H1 (cell line): ENCODE data around the gene TCEA3. TPM values are rescaled to one million over a fixed set of nuclear protein-coding genes. Genes with fewer than 3 reads are reported as not detected.

Experiments
- CTCF ChIA-PET: fragments of 300-600 bp; sonication (Branson Sonifier 250); formaldehyde crosslinking; loops from one replicate; lab custom pipeline; 2021; ENCODE audit not compliant: partially characterized antibody; lab: Charles Lee
- POLR2A ChIA-PET: fragments of 300-600 bp; sonication (Branson Sonifier 250); formaldehyde crosslinking; loops from one replicate; lab custom pipeline; 2021; ENCODE audit warnings: inconsistent platforms; ENCODE audit not compliant: partially characterized antibody; lab: Charles Lee
- DNase-seq, 2 experiments: peaks; one replicate each; pipeline versions ENCODE4 v3.0.0 to v3.0.0-alpha.2; 2010 to 2022; ENCODE audit warnings: low spot score in 2 of 2, low read depth in 1 of 2, mixed read lengths in 1 of 2
- FAIRE-seq: peaks from 2 replicates; lab custom pipeline; 2011; peaks lifted over from hg19 to GRCh38; lab: Jason Lieb, UNC
- H2AFZ ChIP-seq: 2 replicates; pipeline ENCODE4 v1.8.1; 2012; ENCODE audit warnings: low read length, inconsistent platforms
- H2AK5ac ChIP-seq: 2 replicates; pipeline ENCODE4 v1.6.1; 2013; ENCODE audit warnings: low read depth, low read length
- H2BK120ac ChIP-seq: replicated peaks from 2 replicates; pipeline ENCODE3; 2013; ENCODE audit warnings: low read depth, low read length, inconsistent platforms
- H2BK12ac ChIP-seq: 2 replicates; pipeline ENCODE4 v1.6.1; 2013; ENCODE audit warnings: low read depth, low read length
- H2BK15ac ChIP-seq: 2 replicates; pipeline ENCODE4 v1.6.1; 2013; ENCODE audit warnings: low read length
- H2BK20ac ChIP-seq: 2 replicates; pipeline ENCODE4 v1.6.1; 2013; ENCODE audit warnings: low read length
- H2BK5ac ChIP-seq: 2 replicates; pipeline ENCODE4 v1.6.1; 2013; ENCODE audit warnings: low read depth, low read length
- H3K14ac ChIP-seq: 2 replicates; pipeline ENCODE4 v1.6.1; 2013; ENCODE audit warnings: inconsistent platforms; ENCODE audit not compliant: insufficient read length
- H3K18ac ChIP-seq: 2 replicates; pipeline ENCODE4 v1.6.1; 2013; ENCODE audit warnings: low read length; ENCODE audit errors: extremely low read depth
- H3K23ac ChIP-seq: 2 replicates; pipeline ENCODE4 v1.6.1; 2013; ENCODE audit warnings: inconsistent platforms; ENCODE audit not compliant: insufficient read length
- H3K23me2 ChIP-seq: 2 replicates; pipeline ENCODE4 v1.6.1; 2013; ENCODE audit warnings: low read depth, low read length
- H3K27ac ChIP-seq: 2 replicates; pipeline ENCODE4 v1.6.1; 2011; ENCODE audit warnings: low read depth, low read length, inconsistent platforms
- H3K27me3 ChIP-seq, 4 experiments: replicated peaks in 1 of 4; 1 replicate in 1 of 4; 2 replicates in 3 of 4; pipeline versions ENCODE4 v1.6.1 to v1.8.1; 2011 to 2013; ENCODE audit warnings: low read length in 3 of 4, mild to moderate bottlenecking in 3 of 4, inconsistent platforms in 2 of 4, mixed read lengths in 2 of 4, moderate library complexity in 1 of 4; ENCODE audit not compliant: control insufficient read depth in 3 of 4, insufficient read depth in 3 of 4; ENCODE audit errors: extremely low read depth in 1 of 4
- H3K36me3 ChIP-seq, 4 experiments: 2 replicates each; pipeline versions ENCODE4 v1.6.1 to v1.8.1; 2011 to 2013; ENCODE audit warnings: mild to moderate bottlenecking in 4 of 4, low read length in 3 of 4, moderate library complexity in 2 of 4, control low read depth in 1 of 4, inconsistent platforms in 1 of 4; ENCODE audit not compliant: insufficient read depth in 4 of 4, control insufficient read depth in 2 of 4
- H3K4ac ChIP-seq: replicated peaks from 2 replicates; pipeline ENCODE3; 2013; ENCODE audit warnings: low read length, low read depth, mixed read lengths, inconsistent platforms; ENCODE audit not compliant: insufficient read length
- H3K4me1 ChIP-seq, 4 experiments: replicated peaks in 1 of 4; 1 replicate in 1 of 4; 2 replicates in 3 of 4; pipeline versions ENCODE4 v1.6.1 to v1.8.1; 2011 to 2013; ENCODE audit warnings: low read length in 3 of 4, inconsistent platforms in 2 of 4, mixed read lengths in 1 of 4; ENCODE audit not compliant: insufficient read depth in 4 of 4, control insufficient read depth in 3 of 4
- H3K4me2 ChIP-seq, 2 experiments: 2 replicates each; pipeline versions ENCODE4 v1.6.1 to v1.8.1; 2011 to 2013; ENCODE audit warnings: low read depth in 2 of 2, low read length in 2 of 2, control low read depth in 1 of 2, inconsistent platforms in 1 of 2, mild to moderate bottlenecking in 1 of 2; ENCODE audit not compliant: insufficient read depth in 1 of 2
- H3K4me3 ChIP-seq, 4 experiments: fragments of 200-600, 300-600 bp in 1 of 4; sonication (generic), shearing (Covaris generic), sonication (Bioruptor Twin) in 1 of 4; 2 replicates each; pipeline versions ENCODE4 v1.5.1 to v1.8.1; 2011 to 2016; ENCODE audit warnings: low read length in 4 of 4, low read depth in 3 of 4, control low read depth in 2 of 4, inconsistent platforms in 2 of 4, mild to moderate bottlenecking in 2 of 4, mixed read lengths in 1 of 4, moderate library complexity in 1 of 4; ENCODE audit not compliant: insufficient read depth in 2 of 4; ENCODE audit errors: extremely low read depth in 1 of 4
- H3K56ac ChIP-seq: replicated peaks from 2 replicates; pipeline ENCODE3; 2013; ENCODE audit warnings: low read depth, mild to moderate bottlenecking, mixed read lengths, low read length, inconsistent platforms; ENCODE audit not compliant: insufficient read length
- H3K79me1 ChIP-seq: 2 replicates; pipeline ENCODE4 v1.6.1; 2013; ENCODE audit warnings: low read depth, low read length, control low read depth
- H3K79me2 ChIP-seq, 2 experiments: 2 replicates each; pipeline versions ENCODE4 v1.6.1 to v1.8.1; 2012 to 2013; ENCODE audit warnings: low read length in 2 of 2, mild to moderate bottlenecking in 2 of 2, inconsistent platforms in 1 of 2; ENCODE audit not compliant: insufficient read depth in 2 of 2, control insufficient read depth in 1 of 2
- H3K9ac ChIP-seq, 4 experiments: replicated peaks in 1 of 4; 1 replicate in 1 of 4; 2 replicates in 3 of 4; pipeline versions ENCODE4 v1.6.1 to v1.8.1; 2011 to 2013; ENCODE audit warnings: low read depth in 3 of 4, low read length in 3 of 4, control low read depth in 2 of 4, mild to moderate bottlenecking in 2 of 4, moderate library complexity in 2 of 4, inconsistent platforms in 1 of 4; ENCODE audit errors: extremely low read depth in 1 of 4
- H3K9me3 ChIP-seq, 2 experiments: 2 replicates each; pipeline versions ENCODE4 v1.6.1 to v1.8.1; 2012 to 2013; ENCODE audit warnings: mild to moderate bottlenecking in 2 of 2, moderate library complexity in 2 of 2, control low read depth in 1 of 2, inconsistent platforms in 1 of 2, low read depth in 1 of 2, low read length in 1 of 2, mixed read lengths in 1 of 2; ENCODE audit not compliant: insufficient read depth in 2 of 2
- H4K20me1 ChIP-seq, 2 experiments: replicated peaks in 1 of 2; 2 replicates each; pipeline versions ENCODE3 to v1.8.1; 2011 to 2013; ENCODE audit warnings: inconsistent platforms in 2 of 2, low read length in 2 of 2, mild to moderate bottlenecking in 1 of 2; ENCODE audit not compliant: insufficient read depth in 2 of 2, control insufficient read depth in 1 of 2
- H4K5ac ChIP-seq: 2 replicates; pipeline ENCODE4 v1.6.1; 2013; ENCODE audit warnings: low read length, low read depth, mixed read lengths, inconsistent platforms; ENCODE audit not compliant: insufficient read length
- H4K8ac ChIP-seq: 2 replicates; pipeline ENCODE4 v1.8.0; 2013; ENCODE audit warnings: mild to moderate bottlenecking, moderate library complexity, low read length, inconsistent platforms; ENCODE audit not compliant: insufficient read depth; ENCODE audit errors: extremely low read depth
- H4K91ac ChIP-seq: replicated peaks from 2 replicates; pipeline ENCODE3; 2013; ENCODE audit warnings: low read length, mixed read lengths, inconsistent platforms; ENCODE audit not compliant: insufficient read length
- BACH1 ChIP-seq: IDR thresholded peaks from 2 replicates; pipeline ENCODE4 v1.6.1; 2012; ENCODE audit warnings: low read length, improper control_type of control experiment
- JUN ChIP-seq: IDR thresholded peaks from 2 replicates; pipeline ENCODE4 v1.6.1; 2011; ENCODE audit warnings: low read depth, mild to moderate bottlenecking, improper control_type of control experiment, low read length
- SIX5 ChIP-seq: IDR thresholded peaks from 2 replicates; pipeline ENCODE4 v1.6.1; 2011; ENCODE audit warnings: mild to moderate bottlenecking, low read depth, low read length
- YY1 ChIP-seq: IDR thresholded peaks from 2 replicates; pipeline ENCODE4 v1.6.1; 2011; ENCODE audit warnings: low read depth, mild to moderate bottlenecking, low read length
- ZNF274 ChIP-seq: IDR thresholded peaks from 2 replicates; pipeline ENCODE4 v1.7.0; 2012; ENCODE audit warnings: low read length, borderline replicate concordance; ENCODE audit errors: extremely low read depth
- WGBS, 2 experiments: shearing (Covaris generic) in 1 of 2; methylation state at CpG; one replicate each; pipeline versions ENCODE4 v1.1.6 to v1.1.7; 2013 to 2015; ENCODE audit warnings: low lambda C conversion rate in 2 of 2, mixed read lengths in 2 of 2, inconsistent platforms in 1 of 2, low coverage in 1 of 2, missing lambda C conversion rate in 1 of 2; ENCODE audit not compliant: insufficient replicate concordance in 2 of 2, insufficient coverage in 1 of 2, insufficient read length in 1 of 2; ENCODE audit errors: extremely low coverage in 1 of 2, missing lambda C conversion rate in 1 of 2; 5-methylcytosine and 5-hydroxymethylcytosine counted together
- polyA plus RNA-seq, 7 experiments: library from polyadenylated mRNA; depleted of rRNA in 3 of 7; stranded (reverse) in 5 of 7; unstranded in 2 of 7; fragments of >200 nt in 5 of 7; fragments of 200-250 nt in 2 of 7; gene quantifications; 1 replicate in 5 of 7; 2 replicates in 1 of 7; 4 replicates in 1 of 7; pipeline versions ENCODE4 v1.2.1 to v1.2.3, GENCODE V29; 2011 to 2013; ENCODE audit warnings: missing spikeins in 2 of 7, mixed read lengths in 2 of 7
- total RNA-seq: library from RNA; stranded (reverse); fragmentation: NEBNext Ultra II Directional; extraction: Animal tissue kit (Norgen Biotek cat#: 25700); gene quantifications from 2 replicates; pipeline ENCODE4 v1.2.1, GENCODE V29; 2021
- TF ChIP-seq, protein P1 (sequence below), 3 experiments: IDR thresholded peaks; 1 replicate in 2 of 3; 2 replicates in 1 of 3; pipeline versions ENCODE4 v1.5.1 to v1.6.1; 2011; ENCODE audit warnings: low read length in 3 of 3, mild to moderate bottlenecking in 3 of 3, inconsistent platforms in 2 of 3, low read depth in 1 of 3, moderate library complexity in 1 of 3; ENCODE audit not compliant: insufficient read depth in 1 of 3; ENCODE audit errors: control extremely low read depth in 1 of 3

Gene TCEA3
- total and polyA plus RNA-seq, 2 of the 8 experiments (the other 6 are each of a cell fraction or from before 2014, with no cell fraction given) = 0.08 TPM; not detected in 1

DNA sequence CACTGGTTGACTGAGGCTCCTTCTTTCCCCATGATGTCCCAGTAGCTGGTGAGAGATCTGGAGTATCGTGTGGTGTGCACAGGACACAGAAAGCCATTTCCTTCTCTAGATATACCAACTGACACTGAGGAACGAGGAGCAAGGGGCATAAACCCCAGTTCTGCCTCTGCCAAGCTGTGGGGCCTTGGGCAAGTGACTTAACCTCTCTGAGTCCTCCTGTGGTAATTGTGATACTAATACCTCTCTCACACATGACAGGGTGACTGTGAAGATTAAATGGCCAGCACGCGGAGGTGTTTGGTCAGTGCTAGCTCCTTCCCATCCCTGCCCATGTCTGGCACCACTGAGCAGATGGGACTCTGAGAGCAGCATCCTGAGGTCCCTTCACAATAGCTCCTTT, 26.3 kb upstream of the TCEA3 start:
- Histone ChIP-seq H3K27me3 (no peaks in the 10 kb centered on the region), H3K18ac (no peak overlapping the region), H3K23me2 (no peaks in the 10 kb centered on the region), H2BK15ac (no peak overlapping the region), H3K56ac (no peak overlapping the region), H3K79me2 (no peaks in the 10 kb centered on the region), H3K9ac (no peak overlapping the region), H3K4me2 (no peak overlapping the region), H2BK120ac (no peak overlapping the region), H3K79me1 (no peaks in the 10 kb centered on the region), H2AFZ (no peak overlapping the region), H4K20me1 (peaks cover 2% of the 10 kb centered on the region in 2 experiments), H3K4ac (no peak overlapping the region), H3K23ac (no peak overlapping the region), H2AK5ac (no peak overlapping the region), H3K9me3 (no peaks in the 10 kb centered on the region), H4K5ac (no peak overlapping the region), H3K14ac (no peak overlapping the region), H3K36me3 (peaks cover 0 to 18% (median 3%) of the 10 kb centered on the region in 4 experiments; a peak in 5 of 8 replicates), H2BK20ac (no peak overlapping the region), H3K27ac (no peak overlapping the region), H3K4me1 (no peaks in the 10 kb centered on the region), H3K4me3 (no peak overlapping the region), H2BK12ac (no peak overlapping the region), H2BK5ac (no peak overlapping the region), H4K8ac (no peak overlapping the region), H4K91ac (no peak overlapping the region)
- ChIA-PET CTCF (interaction anchor here (0.7 to 1.5 kb wide), 5 partner anchors 13 to 94 kb away, joined by 3 to 4 read pairs (median 3); no protein-coding TSS in a partner anchor), POLR2A (interaction anchor here (0.5 kb wide), 1 partner anchor 149 kb away, joined by 7 read pairs; no protein-coding TSS in a partner anchor)
- WGBS, 2 experiments = 89% methylated on average over 4 of the region's 4 CpGs; no CpG with 5 or more reads in 1 of the 2 experiments
- no peak for TF ChIP-seq BACH1
- no peak for TF ChIP-seq ZNF274
- TF ChIP-seq YY1 = no peak
- TF ChIP-seq JUN = no peak
- TF ChIP-seq, protein P1, sequence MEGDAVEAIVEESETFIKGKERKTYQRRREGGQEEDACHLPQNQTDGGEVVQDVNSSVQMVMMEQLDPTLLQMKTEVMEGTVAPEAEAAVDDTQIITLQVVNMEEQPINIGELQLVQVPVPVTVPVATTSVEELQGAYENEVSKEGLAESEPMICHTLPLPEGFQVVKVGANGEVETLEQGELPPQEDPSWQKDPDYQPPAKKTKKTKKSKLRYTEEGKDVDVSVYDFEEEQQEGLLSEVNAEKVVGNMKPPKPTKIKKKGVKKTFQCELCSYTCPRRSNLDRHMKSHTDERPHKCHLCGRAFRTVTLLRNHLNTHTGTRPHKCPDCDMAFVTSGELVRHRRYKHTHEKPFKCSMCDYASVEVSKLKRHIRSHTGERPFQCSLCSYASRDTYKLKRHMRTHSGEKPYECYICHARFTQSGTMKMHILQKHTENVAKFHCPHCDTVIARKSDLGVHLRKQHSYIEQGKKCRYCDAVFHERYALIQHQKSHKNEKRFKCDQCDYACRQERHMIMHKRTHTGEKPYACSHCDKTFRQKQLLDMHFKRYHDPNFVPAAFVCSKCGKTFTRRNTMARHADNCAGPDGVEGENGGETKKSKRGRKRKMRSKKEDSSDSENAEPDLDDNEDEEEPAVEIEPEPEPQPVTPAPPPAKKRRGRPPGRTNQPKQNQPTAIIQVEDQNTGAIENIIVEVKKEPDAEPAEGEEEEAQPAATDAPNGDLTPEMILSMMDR (IDR thresholded peaks at IDR 0.05; ENCODE audit: control extremely low read depth in 1 of 3, insufficient read depth in 1 of 3, low read depth in 1 of 3, low read length in 3 of 3) = no peak
- no peak for TF ChIP-seq SIX5
- DNase-seq (no peak), FAIRE-seq (no peak)
